PC-9 (cell line): ENCODE measurements around the gene PACSIN1.

Experiments
- EZH2 ChIP-seq: fragments of 200-600 bp; sonication (generic); IDR thresholded peaks from 2 replicates; pipeline ENCODE4 v1.8.0; 2017; ENCODE audit warnings: antibody characterized with exemption, low read depth
- TF ChIP-seq, protein P1 (sequence below): fragments of 200-600 bp; sonication (generic); conservative IDR thresholded peaks from 2 replicates; pipeline ENCODE4 v1.6.1; 2017; ENCODE audit warnings: mixed run types, antibody characterized with exemption, mild to moderate bottlenecking, moderate library complexity

DNA sequence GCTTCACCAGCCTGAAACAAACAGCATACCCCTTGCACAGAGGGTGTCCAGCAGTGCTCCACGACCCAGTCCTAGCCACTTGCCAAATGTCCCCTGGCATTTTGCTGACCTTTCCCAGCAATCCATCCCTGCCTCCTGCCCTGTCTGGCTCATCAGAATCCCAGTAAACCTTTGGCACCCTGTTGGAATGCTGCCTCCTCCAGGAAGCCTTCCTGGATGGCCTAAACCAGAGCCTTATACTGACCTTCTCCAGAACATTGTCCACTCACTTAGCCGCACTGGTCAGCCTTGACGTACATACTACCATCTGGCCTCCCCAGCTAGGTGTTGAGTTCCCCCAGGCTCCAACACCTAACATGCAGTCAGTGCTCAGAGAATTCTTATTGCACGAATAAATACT, 2.0 kb upstream of the PACSIN1 start:
- TF ChIP-seq, protein P1, sequence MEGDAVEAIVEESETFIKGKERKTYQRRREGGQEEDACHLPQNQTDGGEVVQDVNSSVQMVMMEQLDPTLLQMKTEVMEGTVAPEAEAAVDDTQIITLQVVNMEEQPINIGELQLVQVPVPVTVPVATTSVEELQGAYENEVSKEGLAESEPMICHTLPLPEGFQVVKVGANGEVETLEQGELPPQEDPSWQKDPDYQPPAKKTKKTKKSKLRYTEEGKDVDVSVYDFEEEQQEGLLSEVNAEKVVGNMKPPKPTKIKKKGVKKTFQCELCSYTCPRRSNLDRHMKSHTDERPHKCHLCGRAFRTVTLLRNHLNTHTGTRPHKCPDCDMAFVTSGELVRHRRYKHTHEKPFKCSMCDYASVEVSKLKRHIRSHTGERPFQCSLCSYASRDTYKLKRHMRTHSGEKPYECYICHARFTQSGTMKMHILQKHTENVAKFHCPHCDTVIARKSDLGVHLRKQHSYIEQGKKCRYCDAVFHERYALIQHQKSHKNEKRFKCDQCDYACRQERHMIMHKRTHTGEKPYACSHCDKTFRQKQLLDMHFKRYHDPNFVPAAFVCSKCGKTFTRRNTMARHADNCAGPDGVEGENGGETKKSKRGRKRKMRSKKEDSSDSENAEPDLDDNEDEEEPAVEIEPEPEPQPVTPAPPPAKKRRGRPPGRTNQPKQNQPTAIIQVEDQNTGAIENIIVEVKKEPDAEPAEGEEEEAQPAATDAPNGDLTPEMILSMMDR = no peak
- no peak for TF ChIP-seq EZH2
